ENCODE results near the gene PPP6R1.

PPP6R1 gene, protein sequence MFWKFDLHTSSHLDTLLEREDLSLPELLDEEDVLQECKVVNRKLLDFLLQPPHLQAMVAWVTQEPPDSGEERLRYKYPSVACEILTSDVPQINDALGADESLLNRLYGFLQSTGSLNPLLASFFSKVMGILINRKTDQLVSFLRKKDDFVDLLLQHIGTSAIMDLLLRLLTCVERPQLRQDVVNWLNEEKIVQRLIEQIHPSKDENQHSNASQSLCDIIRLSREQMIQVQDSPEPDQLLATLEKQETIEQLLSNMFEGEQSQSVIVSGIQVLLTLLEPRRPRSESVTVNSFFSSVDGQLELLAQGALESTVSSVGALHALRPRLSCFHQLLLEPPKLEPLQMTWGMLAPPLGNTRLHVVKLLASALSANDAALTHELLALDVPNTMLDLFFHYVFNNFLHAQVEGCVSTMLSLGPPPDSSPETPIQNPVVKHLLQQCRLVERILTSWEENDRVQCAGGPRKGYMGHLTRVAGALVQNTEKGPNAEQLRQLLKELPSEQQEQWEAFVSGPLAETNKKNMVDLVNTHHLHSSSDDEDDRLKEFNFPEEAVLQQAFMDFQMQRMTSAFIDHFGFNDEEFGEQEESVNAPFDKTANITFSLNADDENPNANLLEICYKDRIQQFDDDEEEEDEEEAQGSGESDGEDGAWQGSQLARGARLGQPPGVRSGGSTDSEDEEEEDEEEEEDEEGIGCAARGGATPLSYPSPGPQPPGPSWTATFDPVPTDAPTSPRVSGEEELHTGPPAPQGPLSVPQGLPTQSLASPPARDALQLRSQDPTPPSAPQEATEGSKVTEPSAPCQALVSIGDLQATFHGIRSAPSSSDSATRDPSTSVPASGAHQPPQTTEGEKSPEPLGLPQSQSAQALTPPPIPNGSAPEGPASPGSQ
- long read RNA-seq, transcript PPP6R1-204 (7 exons, 2,389 nt): major isoform, 20 of 561 reads
- long read RNA-seq, transcript PPP6R1-203 (23 exons, 2,953 nt): minor isoform, 10 of 561 reads
- long read RNA-seq, partial matches to known transcripts: 77 of 561 reads
- long read RNA-seq, other reads (novel, unspliced or antisense): 452 of 561 reads

DNA sequence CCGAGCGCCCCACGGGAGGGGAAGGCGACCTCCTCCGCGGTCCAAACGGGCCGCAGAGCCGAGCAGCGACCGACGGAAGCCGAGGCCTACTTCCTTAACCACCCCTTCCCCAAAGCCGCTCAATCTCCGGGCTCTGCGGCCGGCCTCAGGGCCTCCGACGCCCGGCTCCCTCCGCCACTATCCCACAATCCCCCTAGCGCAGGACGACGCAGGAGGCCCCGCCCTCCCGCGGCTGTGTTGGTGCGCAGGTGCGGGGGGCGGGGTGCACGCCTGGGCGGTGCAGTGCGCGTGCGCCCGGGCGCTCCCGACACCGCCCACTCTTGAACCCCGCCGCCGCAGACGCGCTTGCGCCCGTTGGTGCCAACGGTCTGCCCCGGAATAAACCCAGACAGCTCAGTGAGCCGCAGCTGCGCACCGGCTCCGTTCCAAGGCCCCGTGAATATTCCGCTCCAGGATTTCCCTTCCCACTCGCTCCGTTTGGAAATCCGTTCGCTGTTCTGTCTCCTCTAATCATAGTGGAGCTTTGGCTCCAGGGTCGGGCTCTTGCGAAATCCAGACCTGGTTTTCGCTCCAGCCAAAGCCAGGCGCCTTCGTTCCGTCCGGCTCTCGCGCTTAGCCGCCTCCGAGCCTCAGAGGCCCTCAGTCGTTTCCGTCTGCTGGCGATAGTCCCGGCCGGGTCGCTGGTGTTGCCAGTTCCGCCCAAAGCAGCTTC, at the start of gene PPP6R1:
PPP6R1 (minus strand) TSS at position 190 of the 712 bp plus-strand sequence. CDS start 11,914 bp downstream, outside the sequence.
- DNase-seq (ENCODE audit: low read depth in 1 of 2, low spot score in 1 of 2): peak; percentile 99
- Histone ChIP-seq H3K27me3 (ENCODE audit: insufficient read depth, poor library complexity, severe bottlenecking) (no peaks in the 10 kb centered on the region), H3K4me3 (replicated peaks; ENCODE audit: insufficient read depth, low read length) (peak within 1 kb of the TSS; percentile 75), H3K27ac (replicated peaks) (peak within 1 kb of the TSS; percentile 98)
- TF ChIP-seq, protein P1, sequence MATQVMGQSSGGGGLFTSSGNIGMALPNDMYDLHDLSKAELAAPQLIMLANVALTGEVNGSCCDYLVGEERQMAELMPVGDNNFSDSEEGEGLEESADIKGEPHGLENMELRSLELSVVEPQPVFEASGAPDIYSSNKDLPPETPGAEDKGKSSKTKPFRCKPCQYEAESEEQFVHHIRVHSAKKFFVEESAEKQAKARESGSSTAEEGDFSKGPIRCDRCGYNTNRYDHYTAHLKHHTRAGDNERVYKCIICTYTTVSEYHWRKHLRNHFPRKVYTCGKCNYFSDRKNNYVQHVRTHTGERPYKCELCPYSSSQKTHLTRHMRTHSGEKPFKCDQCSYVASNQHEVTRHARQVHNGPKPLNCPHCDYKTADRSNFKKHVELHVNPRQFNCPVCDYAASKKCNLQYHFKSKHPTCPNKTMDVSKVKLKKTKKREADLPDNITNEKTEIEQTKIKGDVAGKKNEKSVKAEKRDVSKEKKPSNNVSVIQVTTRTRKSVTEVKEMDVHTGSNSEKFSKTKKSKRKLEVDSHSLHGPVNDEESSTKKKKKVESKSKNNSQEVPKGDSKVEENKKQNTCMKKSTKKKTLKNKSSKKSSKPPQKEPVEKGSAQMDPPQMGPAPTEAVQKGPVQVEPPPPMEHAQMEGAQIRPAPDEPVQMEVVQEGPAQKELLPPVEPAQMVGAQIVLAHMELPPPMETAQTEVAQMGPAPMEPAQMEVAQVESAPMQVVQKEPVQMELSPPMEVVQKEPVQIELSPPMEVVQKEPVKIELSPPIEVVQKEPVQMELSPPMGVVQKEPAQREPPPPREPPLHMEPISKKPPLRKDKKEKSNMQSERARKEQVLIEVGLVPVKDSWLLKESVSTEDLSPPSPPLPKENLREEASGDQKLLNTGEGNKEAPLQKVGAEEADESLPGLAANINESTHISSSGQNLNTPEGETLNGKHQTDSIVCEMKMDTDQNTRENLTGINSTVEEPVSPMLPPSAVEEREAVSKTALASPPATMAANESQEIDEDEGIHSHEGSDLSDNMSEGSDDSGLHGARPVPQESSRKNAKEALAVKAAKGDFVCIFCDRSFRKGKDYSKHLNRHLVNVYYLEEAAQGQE (IDR thresholded peaks at IDR 0.05; ENCODE audit: insufficient replicate concordance, low read depth): peak; percentile 67
- TF ChIP-seq GABPA (IDR thresholded peaks at IDR 0.05; ENCODE audit: low read depth): peak; percentile 65
- peak; percentile 92 for TF ChIP-seq POLR2AphosphoS5 (IDR thresholded peaks at IDR 0.05; ENCODE audit: low read depth)
- TF ChIP-seq, protein P2, sequence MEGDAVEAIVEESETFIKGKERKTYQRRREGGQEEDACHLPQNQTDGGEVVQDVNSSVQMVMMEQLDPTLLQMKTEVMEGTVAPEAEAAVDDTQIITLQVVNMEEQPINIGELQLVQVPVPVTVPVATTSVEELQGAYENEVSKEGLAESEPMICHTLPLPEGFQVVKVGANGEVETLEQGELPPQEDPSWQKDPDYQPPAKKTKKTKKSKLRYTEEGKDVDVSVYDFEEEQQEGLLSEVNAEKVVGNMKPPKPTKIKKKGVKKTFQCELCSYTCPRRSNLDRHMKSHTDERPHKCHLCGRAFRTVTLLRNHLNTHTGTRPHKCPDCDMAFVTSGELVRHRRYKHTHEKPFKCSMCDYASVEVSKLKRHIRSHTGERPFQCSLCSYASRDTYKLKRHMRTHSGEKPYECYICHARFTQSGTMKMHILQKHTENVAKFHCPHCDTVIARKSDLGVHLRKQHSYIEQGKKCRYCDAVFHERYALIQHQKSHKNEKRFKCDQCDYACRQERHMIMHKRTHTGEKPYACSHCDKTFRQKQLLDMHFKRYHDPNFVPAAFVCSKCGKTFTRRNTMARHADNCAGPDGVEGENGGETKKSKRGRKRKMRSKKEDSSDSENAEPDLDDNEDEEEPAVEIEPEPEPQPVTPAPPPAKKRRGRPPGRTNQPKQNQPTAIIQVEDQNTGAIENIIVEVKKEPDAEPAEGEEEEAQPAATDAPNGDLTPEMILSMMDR (IDR thresholded peaks at IDR 0.05; ENCODE audit: insufficient read depth, low read length): no peak
- TF ChIP-seq SPI1 (IDR thresholded peaks at IDR 0.05; ENCODE audit: borderline replicate concordance, low read depth): no peak; the same call in 1 of the 2 replicates

DNA sequence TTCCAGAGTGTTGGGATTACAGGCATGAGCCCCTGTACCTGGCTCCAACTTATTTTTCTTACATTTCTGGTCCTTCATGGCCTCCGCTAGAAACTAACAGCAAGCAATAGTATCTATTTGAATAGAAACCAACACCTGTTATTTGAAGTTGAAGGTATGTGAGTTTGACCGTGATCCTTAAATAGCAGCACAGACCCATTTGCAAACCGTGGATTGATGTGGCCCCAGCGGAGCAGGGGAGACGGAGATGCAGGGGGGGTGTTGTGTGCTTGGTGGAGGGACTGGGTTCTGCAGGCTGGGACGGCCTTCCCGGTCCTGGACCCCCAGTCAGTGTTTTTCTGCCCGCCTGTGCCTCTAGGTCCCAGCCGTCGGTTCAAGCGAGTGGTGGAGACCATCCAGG, 49.5 kb upstream of the PPP6R1 start:
- no peak for DNase-seq (ENCODE audit: low read depth in 1 of 2, low spot score in 1 of 2)
- no peak overlapping the region for H3K27ac ChIP-seq (replicated peaks)
- TF ChIP-seq SPI1 (IDR thresholded peaks at IDR 0.05; ENCODE audit: borderline replicate concordance, low read depth) (no peak), POLR2AphosphoS5 (IDR thresholded peaks at IDR 0.05; ENCODE audit: low read depth) (no peak), GABPA (IDR thresholded peaks at IDR 0.05; ENCODE audit: low read depth) (no peak)
- TF ChIP-seq, protein P1 (IDR thresholded peaks at IDR 0.05; ENCODE audit: insufficient replicate concordance, low read depth): no peak
- TF ChIP-seq, protein P2 (IDR thresholded peaks at IDR 0.05; ENCODE audit: insufficient read depth, low read length): no peak
- H3K27me3 ChIP-seq (ENCODE audit: insufficient read depth, poor library complexity, severe bottlenecking): no peaks in the 10 kb centered on the region
- H3K4me3 ChIP-seq (replicated peaks; ENCODE audit: insufficient read depth, low read length): no peak overlapping the region

DNA sequence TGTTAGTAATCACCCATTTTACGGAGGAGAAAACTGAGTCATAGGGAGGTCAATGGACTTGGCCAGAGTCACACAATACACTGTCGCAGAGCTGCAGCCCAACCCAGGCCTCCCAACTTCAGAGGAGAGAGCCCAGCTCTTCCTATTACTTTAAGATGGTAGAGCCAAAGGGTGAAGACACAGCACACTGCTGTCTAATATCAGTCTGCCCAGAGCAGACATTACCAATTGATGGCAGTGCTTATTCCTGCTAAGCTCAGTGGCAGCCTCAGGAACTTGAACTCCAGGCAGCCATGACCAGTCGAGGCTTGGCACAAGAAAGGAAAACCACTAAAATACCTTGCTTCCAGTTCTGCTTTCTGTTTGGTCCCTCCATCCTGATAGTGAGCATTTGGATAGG, 47.9 kb upstream of the PPP6R1 start:
- DNase-seq (ENCODE audit: low read depth in 1 of 2, low spot score in 1 of 2): no peak
- Histone ChIP-seq H3K4me3 (replicated peaks; ENCODE audit: insufficient read depth, low read length) (no peak overlapping the region), H3K27ac (replicated peaks) (no peak overlapping the region), H3K27me3 (ENCODE audit: insufficient read depth, poor library complexity, severe bottlenecking) (no peaks in the 10 kb centered on the region)
- TF ChIP-seq, protein P2 (IDR thresholded peaks at IDR 0.05; ENCODE audit: insufficient read depth, low read length): no peak
- TF ChIP-seq, protein P1 (IDR thresholded peaks at IDR 0.05; ENCODE audit: insufficient replicate concordance, low read depth): no peak
- TF ChIP-seq SPI1 (IDR thresholded peaks at IDR 0.05; ENCODE audit: borderline replicate concordance, low read depth): no peak
- no peak for TF ChIP-seq GABPA (IDR thresholded peaks at IDR 0.05; ENCODE audit: low read depth)
- TF ChIP-seq POLR2AphosphoS5 (IDR thresholded peaks at IDR 0.05; ENCODE audit: low read depth): no peak
